GM12892 (cell line): ENCODE measurements around the gene TEX28.
"Not testable (repeated sequence)": the region's sequence is repeated elsewhere in the genome, so short reads cannot be mapped to it uniquely, and the experiment has no call there.

Experiments
- DNase-seq: peaks from one replicate; pipeline ENCODE4 v3.0.0; 2011; ENCODE audit not compliant: insufficient read length
- FAIRE-seq: peaks from 2 replicates; lab custom pipeline; 2011; peaks lifted over from hg19 to GRCh38; lab: Jason Lieb, UNC

The TEX28 gene

GRCh38 chrX:154247377-154248045 lies 47.4 kb downstream of the TEX28 start:
- FAIRE-seq = not testable (repeated sequence)

GRCh38 chrX:154239982-154240503 lies 54.9 kb downstream of the TEX28 start:
- not testable (repeated sequence) for FAIRE-seq, DNase-seq

More at GRCh38 chrX:154247377-154248045, 47.4 kb downstream of the TEX28 start:
- DNase-seq = not testable (repeated sequence)

- not testable (repeated sequence) for FAIRE-seq, DNase-seq
Measured at GRCh38 chrX:154238939-154239559, 55.9 kb downstream of the TEX28 start.

GRCh38 chrX:154233620-154234019 lies 61.3 kb downstream of the TEX28 start:
- DNase-seq, FAIRE-seq: not testable (repeated sequence)

- FAIRE-seq = not testable (repeated sequence)
Measured at GRCh38 chrX:154231443-154231842, 63.5 kb downstream of the TEX28 start.

GRCh38 chrX:154226706-154227105 lies 68.2 kb downstream of the TEX28 start:
- FAIRE-seq, DNase-seq: not testable (repeated sequence)

More at GRCh38 chrX:154231443-154231842, 63.5 kb downstream of the TEX28 start:
- not testable (repeated sequence) for DNase-seq

GRCh38 chrX:154225292-154225691 lies 69.6 kb downstream of the TEX28 start:
- FAIRE-seq, DNase-seq: not testable (repeated sequence)
